GM21423 (cell line): ENCODE data around the gene GRK5.
"Not testable (repeated sequence)": the region's sequence is repeated elsewhere in the genome, so short reads cannot be mapped to it uniquely, and the experiment has no call there.

Experiments
- ATAC-seq: cut with Tn5 transposase; IDR thresholded peaks from one replicate; pipeline ENCODE4 v1.9.1; 2021; ENCODE audit warnings: mild to moderate bottlenecking, moderate library complexity; ENCODE audit not compliant: unreplicated experiment

The GRK5 gene

DNA sequence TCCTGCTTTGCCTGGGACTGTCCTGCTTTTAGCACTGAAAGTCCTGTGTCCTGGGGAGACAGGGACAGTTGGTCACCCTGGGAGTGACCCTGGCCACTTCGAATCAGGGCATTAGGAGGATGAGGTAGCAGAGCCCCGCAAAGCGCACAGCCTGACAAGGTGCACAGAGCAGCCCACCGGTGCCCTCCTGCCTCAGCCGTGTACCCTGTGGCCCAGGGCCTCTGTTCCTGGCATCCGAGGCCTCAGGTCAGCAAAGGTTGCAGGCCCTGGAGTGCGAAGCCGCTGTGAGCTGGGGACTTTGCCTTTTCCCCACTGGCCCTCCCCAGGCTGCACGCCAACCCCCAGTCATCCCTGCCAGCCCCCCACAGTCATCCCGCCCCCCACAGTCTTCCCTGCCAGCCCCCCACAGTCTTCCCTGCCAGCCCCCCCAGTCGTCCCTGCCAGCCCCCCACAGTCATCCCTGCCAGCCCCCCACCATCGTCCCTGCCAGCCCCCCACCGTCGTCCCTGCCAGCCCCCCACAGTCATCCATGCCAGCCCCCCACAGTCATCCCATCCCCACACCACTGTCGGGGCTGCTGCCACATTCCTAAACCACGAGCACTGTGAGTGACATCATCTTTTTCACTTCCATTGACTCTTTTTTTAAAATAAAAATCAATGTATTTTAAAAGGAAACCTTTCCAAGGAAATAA lies 243.4 kb downstream of the GRK5 start:
- ATAC-seq, result no peak

- ATAC-seq, result no peak
Measured at GRCh38 chr10:119451300-119451896, 244.0 kb downstream of the GRK5 start.

GRCh38 chr10:119452396-119452795 lies 245.0 kb downstream of the GRK5 start:
- ATAC-seq, result no peak

DNA sequence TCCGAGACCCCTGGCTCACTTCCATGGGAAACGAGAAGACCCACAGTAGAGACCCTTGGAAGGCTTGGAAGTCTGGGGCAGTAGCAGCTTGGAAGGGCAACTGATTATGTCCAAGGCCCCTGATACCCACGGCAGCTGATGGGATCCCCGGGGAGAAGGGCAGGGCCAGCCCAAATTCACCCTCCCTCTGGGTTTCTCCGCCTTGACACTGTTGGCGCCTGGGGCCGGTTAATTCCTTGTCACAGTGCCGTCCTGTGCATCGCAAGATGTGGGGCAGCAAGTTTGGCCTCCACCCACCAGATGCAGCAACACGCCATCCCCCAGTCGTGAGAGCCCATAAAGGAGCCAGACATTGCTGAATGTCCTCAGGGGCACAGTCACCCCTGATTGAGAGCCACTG lies 245.9 kb downstream of the GRK5 start:
- ATAC-seq, result no peak

DNA sequence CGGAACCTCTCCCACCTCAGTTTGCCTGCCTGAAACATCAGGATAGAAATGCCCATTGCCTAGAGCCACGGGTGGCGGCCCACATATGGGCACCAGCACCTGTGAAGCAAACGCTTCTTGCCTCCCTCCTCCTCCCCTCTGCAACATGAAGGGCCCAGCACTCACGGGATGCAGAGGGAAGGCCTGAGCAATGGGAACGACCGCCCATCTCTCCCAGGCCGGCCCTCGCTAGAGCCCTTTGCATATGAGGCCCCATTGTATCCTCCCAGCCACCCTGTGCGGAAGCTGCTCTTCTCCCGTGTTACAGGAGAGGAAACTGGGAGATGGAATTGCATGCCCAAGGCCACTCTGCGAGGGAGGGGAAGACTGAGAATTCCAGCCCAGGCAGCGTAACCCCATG lies 246.9 kb downstream of the GRK5 start:
- no peak for ATAC-seq

GRCh38 chr10:119454990-119455389 lies 247.6 kb downstream of the GRK5 start:
- no peak for ATAC-seq

- ATAC-seq, result no peak
Measured at GRCh38 chr10:119455609-119456434, 248.5 kb downstream of the GRK5 start.

GRCh38 chr10:119456435-119456810 lies 249.1 kb downstream of the GRK5 start:
- no peak for ATAC-seq

- ATAC-seq, result no peak
Measured at GRCh38 chr10:119457966-119458766, 250.8 kb downstream of the GRK5 start.

DNA sequence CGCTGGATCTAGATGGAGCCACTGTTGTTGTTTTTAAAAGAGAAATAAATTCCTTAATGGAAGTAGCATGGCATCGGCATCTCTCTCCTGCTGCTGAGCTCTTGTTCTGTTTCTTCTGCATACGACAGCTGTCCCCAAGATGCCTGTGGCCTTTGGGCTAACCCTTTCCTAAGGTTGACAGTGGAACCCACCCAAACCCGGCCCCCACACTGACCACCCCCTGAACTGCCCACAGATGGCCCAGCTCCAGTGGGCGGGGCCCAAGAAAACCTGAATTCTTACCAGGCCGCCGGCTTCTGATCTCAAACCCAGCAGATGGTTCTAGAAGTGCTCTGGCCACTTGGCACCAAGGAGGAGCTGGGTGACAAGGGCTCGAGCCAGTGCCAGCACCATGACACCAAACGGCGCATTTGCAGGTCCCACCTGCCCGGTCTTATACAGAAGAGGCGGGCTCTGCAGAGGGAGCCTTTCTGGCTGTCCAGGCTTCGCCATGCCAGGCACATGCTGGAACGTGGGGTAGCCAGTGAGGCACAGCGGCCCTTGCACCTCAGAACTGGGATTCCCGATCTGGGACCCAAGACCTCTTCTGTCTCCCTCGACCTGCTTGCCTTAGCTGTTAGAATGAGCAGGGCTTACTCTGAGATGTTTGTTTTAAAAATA lies 252.4 kb downstream of the GRK5 start:
- ATAC-seq, result no peak

GRCh38 chr10:119460369-119461195 lies 253.2 kb downstream of the GRK5 start:
- no peak for ATAC-seq

DNA sequence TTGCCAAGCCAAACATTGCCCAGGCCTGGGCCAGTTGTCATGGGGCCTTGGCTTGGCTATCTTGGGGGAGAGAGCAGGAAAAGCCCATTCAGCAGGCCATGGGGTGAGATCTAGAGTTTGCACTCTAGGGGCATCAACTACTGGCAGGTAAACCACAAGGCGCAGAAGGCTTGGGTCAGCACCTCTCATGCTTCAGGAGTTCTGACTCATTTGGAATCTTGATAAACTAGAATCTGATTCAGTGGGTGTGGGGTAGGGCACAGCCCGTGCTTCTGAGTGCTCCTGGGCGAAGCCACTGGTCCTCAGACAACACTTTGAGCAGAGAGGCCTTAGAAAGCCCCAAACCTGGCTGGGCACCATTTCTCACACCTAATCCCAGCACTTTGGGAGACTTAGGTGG lies 254.0 kb downstream of the GRK5 start:
- no peak for ATAC-seq

DNA sequence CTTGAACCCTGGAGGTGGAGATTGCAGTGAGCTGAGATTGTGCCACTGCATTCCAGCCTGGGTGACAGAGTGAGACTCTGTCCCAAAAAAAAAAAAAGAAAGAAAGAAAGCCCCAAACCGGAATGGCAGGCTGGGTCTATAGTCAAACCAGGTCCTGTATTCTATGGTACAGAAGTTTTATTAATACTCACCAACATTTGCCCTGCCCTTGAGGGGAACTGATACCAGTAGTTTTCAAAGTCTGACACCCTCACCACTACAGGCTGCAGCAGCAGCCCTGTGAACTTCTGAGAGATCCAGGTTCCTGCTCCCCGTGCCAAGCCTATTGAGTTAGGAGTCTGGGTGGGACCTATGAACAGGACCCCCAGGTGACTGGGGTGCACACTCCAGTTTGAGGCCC lies 254.6 kb downstream of the GRK5 start:
- peak; percentile 48 for ATAC-seq

DNA sequence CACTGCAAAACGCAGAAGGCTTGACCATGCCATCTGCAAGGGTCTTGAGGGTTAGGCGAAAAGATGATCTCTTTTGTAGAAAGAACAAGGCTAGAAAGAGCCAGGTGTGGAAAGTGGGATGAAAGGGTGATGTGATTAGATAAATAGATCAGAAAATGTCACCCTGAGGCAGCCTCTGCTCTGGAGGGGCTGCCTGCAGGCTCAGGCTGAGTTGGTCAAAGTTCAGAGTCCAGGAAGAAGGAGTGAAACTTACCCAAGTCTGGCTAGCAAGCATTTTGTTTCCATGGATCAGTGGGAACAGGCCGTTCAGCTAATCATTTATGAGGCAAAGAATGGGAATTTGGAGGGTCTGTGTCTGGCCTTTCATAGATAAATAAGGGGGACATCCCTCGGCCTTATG lies 255.4 kb downstream of the GRK5 start:
- no peak for ATAC-seq

DNA sequence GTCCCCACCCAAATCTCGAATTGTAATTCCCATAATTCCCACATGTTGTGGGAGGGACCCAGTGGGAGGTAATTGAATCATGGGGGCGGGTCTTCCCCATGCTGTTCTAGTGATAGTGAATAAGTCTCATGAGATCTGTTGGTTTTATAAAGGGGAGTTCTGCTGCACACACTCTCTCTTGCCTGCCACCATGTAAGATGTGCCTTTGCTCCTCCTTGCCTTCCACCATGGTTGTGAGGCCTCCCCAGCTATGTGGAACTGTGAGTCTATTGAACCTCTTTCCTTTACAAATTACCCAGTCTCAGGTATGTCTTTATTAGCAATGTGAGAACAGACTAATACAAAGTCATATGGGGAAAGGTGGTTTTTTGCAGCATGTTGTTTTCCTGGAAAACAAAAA lies 255.8 kb downstream of the GRK5 start:
- ATAC-seq, result not testable (repeated sequence)

DNA sequence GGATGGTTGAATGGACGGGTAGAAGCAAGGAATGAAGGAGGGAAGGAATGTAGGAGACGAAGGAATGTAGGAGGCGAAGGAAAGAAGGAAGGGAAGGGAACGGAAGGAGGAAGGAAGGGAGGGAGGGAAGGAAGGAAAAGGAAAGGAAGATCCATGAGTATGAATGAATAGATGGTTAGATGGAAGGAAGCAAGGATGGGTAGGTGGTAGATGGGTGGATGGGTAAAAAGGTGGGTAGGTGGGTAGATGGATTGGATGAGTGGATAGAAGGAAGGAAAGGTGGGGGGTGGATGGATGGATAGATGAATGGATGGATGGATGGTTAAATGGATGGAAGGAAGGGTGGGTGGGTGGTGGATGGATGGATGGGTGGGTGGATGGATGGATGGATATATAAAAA lies 257.7 kb downstream of the GRK5 start:
- ATAC-seq, result no peak

- no peak for ATAC-seq
Measured at GRCh38 chr10:119466076-119466475, 258.7 kb downstream of the GRK5 start.

- ATAC-seq, result no peak
Measured at GRCh38 chr10:119466655-119467054, 259.3 kb downstream of the GRK5 start.

GRCh38 chr10:119468542-119469324 lies 261.4 kb downstream of the GRK5 start:
- no peak for ATAC-seq
